UCSD-AML1 (cell line): Measurements from ENCODE around the gene MFSD6L.
"Not testable (repeated sequence)": the region's sequence is repeated elsewhere in the genome, so short reads cannot be mapped to it uniquely, and the experiment has no call there.

ENCODE experiments used
- DNase-seq: peaks from one replicate; lab custom pipeline; 2025; ENCODE audit not compliant: unreplicated experiment; lab: John Stamatoyannopoulos, UW

The MFSD6L gene

DNA sequence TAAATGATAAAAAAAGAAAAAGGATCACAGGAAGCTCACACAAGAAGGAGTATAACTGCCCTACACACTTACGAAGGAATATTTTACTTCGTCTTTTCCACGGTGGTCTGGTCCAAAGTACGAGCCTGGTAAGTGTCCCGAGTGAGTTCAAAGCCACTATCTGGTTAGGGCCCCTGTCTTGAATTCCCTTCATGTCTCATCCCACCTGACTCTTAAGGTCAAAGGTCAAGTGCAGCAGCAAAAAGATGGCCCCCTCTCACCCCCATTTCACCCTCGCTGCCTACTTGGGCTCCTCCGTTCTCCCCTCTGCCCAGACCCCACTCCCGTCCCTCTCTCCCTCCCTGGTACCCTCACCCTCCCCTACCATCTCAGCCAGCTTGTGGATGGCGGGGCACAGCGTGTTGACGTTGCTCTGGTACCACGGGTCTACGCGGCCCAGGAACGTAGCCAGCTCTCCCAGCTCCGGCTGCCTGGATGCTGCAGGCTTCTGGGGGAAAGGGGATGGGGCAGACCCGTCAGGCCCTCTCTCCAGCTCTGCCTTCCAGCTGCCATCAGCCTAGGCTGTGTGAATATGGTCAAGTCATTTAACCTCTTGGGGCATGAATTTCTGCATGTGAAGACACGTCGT is 27.8 kb upstream of the MFSD6L start:
- DNase-seq: no peak

DNA sequence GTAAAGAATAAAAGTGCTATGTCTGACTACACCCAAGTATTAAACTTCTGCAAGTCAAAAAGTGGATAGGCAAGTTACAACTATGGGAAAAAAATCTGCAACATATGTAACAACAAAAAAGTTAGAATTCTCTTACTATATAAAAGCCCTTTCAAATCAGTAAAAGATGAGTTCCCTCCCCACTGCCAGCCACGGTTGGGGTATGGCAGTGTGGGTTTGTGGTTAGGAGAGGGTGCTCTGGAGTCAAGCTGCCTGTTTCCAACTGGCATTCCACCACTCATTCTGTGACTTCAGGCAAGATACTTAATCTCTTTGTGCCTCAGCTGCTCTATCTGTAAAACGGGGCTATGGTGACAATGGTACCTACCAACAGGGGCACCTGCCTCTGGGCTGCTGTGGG is 26.6 kb upstream of the MFSD6L start:
- DNase-seq: no peak

DNA sequence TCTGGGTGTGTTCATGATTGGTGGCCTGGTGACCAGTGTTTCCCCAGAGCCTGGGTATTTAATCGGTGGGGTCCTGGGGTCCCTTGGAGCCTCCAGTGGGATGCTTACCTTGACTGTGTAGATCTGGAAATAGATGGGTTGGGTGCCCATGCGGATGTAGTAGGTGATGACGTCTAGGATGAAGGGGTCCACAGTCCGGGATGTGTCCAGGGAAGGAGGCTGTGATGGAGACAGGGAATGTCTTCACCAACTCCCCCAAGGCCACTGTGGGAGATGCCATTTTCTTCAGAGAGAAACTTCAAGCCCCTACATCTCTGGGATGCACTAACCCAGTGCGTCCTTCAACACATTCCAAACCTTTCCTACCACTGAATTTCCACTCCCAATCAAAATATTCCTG is 24.1 kb upstream of the MFSD6L start:
- DNase-seq: no peak

DNA sequence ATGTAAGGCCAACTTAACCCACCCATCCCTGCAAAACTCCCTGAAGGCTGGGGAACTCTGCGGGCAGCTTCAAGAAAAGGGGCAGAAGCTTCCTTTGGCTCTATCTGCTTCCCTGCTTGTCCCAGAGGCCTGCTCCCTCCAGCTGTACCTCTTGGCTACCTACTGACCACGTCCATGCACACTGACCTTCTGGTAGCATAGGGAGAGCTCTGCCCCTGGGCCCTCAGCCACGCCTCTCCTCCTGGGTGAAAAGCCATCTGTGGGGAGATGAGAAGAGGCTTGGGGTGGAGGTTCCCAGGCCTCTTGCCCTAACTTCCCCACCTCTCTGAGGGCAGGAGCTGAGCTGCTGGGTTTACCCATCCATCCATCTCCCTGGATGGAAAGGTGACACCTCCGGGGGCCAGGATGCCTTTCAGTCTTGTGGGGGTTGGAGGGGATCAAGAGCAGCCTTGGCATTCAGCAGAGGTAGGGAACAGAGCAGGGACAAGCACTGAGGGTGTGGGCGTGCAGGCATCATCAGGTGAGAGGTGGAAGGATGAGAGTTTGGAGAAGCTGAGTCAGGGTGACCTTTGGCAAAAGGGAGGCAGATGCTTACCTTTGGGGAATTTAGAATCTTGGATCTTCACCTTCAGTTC is 23.4 kb upstream of the MFSD6L start:
- no peak for DNase-seq

DNA sequence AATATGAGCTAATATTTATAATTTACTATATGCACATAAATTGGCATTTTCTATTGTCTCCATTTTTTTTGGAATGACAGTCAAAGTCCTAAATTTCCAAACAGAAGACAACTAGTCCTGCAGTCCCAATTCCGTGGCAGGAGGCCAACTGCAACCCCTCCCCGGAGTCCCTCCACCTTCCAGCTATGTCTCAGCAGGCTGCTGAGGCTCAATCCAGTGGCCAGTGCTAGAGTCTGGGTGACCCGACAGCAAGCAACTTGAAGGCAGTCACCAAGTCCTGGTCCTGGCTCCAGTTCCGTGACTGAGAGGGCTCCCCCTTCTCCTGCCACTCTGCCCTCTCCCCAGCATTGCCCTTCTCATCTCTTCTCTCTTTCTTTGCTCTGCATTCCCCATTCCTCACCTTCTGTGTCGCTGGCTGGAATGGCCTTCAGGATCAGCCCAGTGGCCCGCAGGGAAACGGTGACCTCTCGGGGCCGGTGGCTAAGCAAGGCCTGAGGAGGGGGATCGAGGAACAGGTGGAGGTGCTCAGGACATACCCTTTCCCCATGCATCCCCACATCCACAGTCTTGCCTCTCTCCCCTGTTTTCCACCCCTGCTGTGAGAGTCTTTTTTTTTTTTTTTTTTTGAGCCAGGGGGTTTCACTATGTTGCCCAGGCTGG is 22.4 kb upstream of the MFSD6L start:
- no peak for DNase-seq

DNA sequence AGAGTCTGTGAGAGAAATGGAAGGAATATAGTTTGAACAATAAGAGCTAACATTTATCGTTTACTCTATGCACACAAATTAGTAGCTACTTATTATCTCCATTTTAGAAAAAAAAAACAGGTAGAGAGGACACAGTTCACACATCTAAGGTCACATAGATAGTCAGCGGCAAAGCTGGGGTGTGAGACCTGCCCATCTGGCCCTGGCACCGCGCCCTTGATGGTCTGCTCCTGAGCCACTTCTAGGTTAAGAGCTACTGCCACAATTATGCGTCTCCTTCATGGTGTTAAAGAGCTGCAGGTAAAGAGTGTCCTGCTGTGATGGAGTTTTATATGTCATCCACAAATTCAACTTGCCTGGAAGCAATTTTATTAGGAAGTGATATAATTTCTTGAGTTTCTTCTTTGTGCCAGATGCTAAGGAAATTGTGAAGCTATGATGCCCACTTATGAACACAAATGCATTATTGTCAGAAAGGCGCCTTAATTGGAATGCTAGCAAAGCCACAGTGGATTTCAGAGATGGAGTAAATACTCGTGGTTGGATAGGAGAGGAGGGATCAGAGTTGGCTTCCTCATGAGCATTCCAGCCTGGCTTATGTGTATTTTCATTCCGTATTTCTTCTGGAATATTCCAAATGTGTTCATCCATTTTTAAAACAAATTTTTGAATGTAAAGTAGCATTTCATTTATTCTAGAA is 21.3 kb upstream of the MFSD6L start:
- no peak for DNase-seq

DNA sequence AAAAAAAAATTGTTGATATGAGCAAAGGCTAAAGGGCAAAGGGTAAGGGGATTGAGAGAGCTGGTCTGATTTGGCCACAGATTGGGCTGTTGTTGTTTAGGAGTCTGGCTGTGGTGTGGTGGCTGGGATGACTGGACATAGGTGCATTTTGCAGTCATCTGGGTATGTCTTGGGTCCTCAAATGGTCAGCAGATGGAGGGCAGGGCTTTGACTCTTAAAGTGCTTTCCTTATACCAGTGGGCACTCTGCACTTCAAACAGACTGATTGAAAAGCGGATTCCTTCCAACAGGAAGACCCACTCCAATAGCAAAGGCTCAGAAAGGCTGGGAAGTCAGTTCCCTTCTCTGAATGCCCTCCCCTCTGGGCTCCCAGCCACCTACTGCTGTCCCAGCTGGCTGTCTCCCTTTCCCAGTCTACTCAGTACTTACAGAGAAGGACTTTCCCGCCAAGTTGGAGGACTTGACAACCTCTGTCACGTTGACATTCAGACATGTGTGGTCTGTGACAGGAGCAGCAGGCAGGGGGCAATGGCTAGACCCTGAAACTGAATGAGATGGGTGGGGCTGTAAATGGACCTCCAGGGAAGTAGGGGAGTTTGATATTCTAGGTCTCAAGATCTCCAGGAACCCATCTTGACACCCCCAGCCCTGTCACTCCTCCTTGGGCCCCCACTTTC is 19.6 kb upstream of the MFSD6L start:
- no peak for DNase-seq

DNA sequence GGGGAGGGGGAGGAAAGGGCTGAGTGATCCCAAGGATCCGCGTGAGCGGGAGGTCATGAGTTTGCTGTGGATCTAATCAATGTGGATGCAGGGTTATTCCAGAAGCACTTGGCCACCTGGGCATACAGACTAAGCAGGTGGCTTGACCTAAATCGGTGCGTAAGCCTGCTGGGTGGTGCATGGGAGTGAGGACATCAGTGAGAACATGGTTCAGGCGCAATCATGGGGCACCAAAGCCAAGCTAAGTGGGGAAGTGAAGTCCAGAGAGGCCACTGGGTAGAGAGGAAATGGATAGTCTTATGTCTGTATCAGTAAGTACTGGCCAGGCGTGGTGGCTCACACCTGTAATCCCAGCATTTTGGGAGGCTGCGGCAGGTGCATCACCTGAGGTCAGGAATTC is 18.9 kb upstream of the MFSD6L start:
- no peak for DNase-seq

DNA sequence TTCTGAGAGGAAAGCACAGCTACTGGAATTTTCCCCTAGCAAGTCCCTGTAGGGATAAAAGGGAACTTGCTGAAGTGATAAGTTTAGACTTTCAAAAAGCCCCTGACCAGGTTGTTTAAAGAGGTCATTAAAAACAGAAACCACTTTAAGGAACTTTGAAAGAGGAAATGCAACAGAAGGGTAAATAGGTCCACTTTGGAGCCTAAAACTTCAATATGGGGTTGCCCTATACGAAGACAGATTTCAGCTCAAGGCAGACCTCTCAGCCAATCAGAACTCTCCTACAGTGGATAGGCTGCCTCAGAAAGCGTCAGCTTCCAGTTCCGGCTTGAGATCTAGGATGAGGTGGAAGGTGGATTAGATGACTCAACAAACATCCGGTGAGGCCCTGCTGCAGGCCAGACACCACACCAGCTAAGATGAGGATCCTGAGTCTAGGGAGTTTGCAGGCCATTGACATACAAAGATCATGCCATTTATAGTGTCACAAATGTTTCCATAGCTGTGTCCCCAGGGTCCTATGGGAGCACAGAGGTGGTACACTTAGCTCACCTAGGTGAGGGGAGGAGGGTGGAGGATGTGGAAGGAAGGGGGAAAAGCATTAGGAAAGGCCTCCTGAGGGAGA is 7.9 kb upstream of the MFSD6L start:
- DNase-seq: no peak

DNA sequence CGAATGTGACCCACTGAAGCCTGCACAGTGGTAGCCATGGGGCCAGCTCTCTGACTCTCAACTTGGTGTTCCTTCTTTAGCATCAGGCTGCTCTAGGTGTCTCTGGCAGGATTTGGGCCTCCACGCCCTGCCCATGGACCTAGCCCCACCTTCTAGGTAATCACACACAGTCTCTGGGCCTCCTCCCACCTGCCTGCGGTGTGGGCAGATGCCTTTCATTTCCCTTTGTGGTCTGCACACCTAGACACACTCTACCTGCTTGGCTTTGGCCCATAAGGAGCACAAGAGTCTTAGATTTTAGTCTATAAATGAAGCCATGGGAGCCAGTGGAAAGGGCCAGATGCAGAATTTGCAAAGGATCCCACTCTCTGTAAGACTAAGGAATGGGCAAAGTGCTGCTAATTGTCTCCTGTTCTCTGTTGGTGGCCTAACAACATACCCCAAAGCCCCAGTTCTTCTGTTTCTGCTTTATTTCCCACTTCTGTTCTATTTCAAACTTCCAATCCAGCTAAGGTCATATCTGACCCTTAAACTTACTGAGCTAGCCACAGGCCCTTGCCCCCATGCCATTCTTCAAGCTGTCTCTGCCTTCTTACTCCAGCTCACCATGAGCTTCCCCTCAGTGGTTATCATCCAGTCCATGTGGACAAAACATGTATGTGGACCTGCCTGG is 7.2 kb upstream of the MFSD6L start:
- no peak for DNase-seq

DNA sequence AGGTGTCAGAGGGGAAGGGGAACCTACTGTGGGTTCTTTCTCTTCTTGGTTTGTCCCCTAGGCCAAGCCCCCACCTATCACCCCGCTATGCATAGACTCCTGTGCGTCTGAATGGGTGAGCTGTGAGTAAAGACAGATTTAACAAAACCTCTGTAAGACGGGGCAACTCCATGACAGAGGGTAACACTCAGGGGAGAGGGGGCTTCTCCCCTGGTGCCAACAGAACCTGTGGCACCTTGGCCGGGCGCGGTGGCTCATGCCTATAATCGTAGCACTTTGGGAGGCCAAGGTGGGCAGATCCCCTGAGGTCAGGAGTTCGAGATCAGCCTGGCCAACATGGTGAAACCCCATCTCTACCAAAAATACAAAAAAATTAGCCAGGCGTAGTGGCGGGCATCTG is 6.2 kb upstream of the MFSD6L start:
- DNase-seq: not testable (repeated sequence)

DNA sequence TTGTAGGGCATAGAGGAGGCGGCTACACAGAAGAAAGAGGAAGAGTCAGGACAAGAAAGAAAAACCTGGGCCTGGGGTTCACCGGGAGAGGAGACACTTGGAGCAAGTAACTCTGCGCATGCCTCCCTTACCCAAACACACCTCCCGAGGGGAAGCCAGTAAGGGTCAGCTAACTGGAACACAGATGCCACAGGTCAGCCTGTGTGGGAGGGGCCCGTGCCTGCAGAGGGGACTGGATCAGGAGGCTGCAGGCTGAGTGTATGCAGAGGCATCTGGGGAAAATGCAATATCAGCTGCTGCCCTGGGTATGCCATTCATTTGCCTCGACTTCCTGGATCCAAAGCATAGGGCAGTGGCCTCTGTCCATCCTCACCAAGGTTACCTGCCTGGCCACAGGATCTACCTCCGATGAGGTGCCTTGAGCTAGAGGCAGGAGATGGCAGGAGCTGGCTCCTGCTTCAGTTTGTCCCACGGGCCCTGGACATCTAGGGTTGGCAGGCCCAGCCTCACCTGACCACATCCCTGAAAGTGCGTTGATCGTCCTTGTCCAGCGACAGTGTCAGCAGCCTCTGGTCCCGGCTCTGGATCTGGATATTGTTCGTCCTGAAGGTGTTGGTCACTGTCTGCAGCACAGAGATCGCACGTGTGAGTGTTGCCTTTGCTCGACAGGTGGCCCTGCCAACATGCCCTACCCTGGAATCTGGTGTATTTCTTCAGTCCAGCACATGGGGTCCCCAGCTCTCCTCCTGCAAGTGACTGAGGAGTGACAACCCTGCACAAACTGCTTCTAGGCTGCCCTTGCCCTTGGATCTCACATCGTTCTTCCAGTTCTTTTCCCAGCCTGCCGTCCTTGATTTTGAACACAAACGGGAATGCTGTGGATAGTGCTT is 4.6 kb upstream of the MFSD6L start:
- no peak for DNase-seq

DNA sequence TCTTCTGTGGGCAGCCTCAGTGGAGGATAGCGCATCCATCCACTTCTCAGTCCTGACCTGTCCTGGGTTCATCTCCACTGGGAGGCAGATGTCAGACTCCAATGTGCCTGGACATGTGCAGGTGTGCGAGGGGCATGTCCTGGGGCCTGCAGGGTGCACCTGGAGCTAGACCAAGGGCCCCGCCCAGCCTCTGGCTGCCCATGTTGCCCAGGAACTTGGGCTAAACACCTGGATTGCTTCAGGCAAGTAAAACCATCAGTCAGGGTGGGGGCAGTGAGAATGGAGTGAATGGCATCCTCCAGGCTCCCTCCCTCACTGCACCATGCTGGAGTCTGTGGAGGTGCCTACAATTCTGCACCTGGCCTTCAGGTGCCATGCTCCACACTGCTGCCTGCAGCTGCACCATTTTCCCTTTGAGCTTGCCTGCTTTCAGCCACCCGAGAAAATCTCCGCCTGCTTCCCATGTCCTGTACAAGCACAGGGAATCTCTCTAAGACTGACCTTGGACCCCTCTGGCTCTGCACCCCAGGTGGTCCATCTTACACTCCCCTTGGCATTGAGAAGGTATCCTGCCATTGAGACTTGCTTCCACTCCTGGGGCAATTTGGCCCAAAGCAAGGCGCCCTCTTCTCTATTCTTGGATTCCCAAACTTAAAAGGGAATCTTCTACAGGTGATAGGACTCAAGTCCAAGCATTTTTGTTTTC is 2.1 kb upstream of the MFSD6L start:
- DNase-seq: no peak

DNA sequence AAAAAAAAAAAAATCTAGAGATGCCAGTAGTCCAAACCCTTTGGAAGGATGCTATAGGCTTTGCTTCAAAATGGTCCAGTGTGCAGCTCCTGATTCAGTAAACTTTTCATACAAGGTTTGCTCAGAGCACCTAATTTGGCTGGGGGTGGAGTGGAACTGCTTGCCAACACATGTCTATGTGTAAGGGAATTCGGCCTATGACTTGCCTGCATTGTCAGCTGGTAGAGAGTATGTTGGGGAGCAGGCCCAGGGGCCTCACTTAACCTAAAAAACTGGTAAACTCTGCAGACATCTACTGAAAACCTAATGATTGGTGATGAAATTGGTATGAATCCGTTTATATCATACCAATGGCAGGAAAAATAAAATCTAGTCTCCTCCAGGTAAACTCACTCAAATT is 1.5 kb upstream of the MFSD6L start:
- no peak for DNase-seq

DNA sequence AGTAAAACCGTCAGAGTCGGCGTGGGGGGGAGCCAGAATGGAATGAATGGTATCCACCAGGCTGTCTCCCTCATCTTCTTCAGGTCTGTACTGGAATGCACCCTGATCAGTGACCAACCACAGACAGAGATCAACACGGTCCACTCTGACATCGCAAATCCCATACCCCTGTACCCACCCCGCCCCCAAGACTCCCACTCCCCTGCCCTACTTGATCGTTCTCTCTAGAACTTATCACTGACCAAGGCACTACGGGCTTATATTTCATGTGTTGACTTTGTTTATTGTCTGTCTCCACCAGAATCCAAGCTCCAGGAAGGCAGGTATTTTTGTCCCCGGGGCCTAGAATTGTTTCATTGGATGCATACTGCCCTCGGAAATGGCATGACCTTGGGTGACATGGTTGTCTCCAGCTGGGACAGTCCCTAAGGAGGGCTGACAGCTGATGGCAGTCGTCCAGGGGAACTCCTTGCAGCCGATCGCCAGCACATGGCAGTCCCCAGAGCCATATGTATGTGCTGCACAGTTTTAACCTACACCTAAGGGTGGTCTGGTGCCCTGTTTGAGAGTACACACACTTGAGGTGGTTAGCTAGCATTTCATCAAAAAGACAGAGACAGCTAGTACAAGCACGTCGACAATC is 526 bp upstream of the MFSD6L start:
- no peak for DNase-seq

DNA sequence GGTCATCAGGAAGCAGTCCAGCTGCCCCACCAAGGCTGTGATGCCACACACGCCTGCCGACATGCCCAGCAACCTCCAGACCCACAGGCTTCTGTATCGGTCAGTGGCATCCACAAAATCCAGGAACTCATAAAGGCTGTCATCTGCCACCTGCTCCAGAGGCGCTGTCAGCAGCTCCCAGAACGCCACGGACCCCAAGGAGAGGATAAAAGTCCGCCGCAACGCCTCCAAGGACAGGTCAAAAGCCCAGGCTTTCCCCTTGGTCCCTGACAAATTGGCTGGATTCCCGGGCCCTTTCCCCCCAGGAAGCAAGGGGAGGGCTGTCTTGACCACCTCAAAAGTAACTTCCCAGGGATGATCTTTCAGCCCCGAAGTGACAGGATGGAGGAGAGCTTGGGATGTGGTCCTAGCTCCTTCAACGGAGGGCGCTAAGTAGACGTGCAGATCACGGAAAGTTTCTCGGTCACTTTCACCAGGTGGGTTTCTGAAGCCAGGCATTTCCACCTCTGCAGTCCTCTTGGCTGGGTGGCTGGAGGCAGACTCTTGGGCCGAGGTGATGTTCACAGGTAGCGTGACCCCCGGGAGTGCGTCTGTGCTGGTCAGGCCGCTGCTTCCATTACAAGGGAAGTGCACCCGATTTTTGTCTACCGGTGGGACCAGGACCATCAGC is 854 bp downstream of the MFSD6L start:
- no peak for DNase-seq

DNA sequence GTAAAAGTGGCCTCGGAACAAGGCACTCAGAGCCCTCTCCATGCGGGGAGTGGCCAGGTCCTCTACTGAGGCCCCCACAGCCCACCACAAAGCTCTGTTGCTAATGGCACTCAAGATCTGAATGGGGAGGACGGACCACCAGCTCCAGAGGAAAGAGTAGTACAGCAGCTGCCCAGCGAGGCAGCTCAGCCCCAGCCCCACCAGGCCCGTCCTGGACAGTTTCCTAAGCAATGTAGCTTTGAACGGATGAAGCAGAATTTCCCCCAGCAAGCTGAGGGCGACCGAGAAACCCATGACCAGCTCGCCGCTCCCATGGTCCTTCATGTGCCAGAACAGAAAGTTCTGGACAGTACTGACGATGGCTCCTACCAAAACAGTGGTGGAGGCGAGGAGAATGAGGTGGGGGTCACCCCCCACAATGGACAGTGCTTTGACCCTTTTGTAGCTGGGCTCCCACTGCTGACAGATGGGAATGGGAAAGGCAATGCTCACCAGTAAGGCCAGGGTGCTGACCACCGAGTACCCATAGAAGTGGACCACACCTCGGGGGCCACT is 1.5 kb downstream of the MFSD6L start:
- no peak for DNase-seq

DNA sequence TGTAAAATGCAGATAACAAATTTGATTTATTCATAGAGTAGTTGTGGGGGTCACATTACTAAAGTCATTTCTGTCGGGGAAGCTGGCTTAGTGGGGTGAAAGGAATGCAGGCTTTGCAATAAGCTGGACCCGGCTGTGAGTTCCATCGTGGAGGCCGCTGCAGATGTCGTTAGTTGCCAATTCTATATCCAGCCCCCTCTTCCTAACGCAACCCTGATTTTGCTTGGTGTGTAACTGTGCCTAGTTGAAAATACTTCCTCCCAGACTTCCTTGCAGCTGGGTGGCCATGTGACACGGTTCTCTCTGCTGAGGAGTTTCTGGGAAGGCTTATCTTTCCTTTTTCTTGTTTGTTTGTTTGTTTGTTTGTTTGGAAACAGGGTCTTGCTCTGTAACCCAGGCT is 4.5 kb downstream of the MFSD6L start:
- DNase-seq: no peak
